Dedifferentiated amniotic fluid mesenchymal stem cell (primary cell): Measurements from ENCODE around the gene TECPR1.

Source experiments
- DNase-seq: peaks from one replicate; pipeline ENCODE4 v3.0.0-alpha.2; 2016; ENCODE audit errors: extremely low spot score

TECPR1 gene

DNA sequence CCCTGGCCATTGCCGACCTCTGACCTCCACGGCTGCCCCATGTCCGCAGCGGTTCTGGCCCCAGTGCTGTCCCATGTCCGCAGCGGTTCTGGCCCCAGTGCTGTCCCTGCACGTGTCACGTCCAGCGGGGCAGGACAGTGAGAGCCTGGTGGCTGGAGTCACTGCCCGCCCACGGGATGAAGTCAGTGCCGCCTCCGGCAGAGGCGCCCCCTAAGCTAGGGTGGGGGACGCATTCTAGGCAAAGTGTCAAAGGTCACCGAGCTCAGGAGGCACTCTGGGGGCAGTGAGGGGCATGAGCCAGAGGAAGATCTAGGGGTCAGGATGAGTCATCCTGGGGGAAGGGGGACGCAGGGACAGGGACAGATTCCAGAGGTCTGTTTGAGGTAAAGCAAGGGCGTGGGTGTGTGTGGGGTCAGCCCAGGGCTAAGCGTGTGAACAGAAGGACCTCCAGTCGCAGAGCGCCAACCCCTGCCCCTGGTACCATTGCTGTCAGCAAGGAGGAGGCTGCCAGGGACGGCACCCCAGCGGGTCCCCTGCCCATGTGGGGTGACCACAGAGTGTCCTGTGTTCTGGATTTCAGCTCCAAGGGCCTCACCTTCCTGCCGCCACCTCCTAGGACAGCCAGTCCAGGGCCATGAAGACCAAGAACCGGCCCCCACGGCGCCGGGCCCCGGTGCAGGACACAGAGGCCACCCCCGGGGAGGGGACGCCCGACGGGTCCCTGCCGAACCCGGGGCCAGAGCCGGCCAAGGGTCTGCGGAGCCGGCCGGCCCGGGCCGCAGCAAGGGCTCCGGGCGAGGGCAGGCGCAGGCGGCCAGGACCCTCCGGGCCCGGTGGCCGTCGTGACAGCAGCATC is 40.1 kb downstream of the TECPR1 start:
- no peak for DNase-seq

DNA sequence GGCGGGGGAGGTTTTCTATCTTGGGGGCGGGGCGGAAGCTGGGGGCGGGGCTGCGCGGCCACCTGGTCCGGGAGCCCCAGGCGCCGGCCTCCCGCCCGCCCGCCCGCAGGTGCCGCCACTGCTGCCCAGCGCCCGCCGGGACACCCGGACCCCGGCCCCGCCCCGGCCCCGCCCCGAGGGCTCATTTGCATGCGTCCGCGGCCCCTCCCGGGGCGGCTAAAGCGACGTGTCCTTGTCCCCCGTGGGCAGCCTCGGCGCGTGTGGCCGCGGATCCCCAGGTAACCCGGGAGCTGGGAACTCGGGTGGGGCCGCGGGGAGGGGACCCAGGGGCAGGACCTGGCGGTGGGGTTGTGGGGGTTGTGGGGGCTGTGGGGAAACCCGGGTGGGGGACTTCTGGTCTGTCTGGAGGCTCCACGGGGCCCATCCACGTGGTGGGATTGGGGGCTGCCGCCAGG is 40.8 kb downstream of the TECPR1 start, which contains the start of gene BHLHA15:
Gene BHLHA15, plus strand, starts transcription at position 219 of the 455 bp plus-strand sequence. CDS start 871 bp downstream, outside the sequence.
- DNase-seq = no peak

DNA sequence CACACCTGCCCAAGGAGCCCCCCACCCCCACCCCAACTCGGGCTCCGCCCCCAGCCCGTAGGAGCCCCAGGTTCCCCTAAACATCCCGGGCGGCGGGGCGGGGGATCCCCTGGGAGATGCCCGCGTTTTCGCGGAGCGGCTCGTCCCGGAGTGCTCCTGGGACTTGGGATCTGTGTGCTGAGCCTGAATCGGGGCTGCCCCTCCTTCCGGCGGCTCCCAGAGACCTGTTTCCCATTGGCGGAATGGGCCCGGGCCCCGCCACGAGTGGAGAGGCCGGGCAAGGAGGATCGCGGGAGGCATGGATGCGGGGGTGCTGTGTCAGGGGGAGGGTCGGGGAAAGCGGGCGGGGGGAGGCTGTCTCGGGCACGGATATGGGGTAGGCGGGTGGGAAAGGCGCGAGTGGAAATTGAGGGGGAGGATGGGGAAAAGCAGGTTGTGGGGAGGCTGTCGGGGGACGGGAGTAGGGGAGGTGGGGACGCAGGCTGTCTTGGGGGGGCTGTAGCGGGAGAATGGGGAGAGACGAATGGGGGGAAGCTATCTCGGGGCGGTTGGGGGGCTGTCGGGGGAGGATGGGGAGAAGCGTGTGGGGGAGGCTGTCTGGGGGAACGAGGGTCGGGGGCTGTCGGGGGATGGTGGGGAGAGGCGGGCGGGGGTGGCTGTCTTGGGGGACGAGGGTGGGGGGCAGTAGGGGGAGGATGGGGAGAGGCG is 41.4 kb downstream of the TECPR1 start:
- DNase-seq = no peak

DNA sequence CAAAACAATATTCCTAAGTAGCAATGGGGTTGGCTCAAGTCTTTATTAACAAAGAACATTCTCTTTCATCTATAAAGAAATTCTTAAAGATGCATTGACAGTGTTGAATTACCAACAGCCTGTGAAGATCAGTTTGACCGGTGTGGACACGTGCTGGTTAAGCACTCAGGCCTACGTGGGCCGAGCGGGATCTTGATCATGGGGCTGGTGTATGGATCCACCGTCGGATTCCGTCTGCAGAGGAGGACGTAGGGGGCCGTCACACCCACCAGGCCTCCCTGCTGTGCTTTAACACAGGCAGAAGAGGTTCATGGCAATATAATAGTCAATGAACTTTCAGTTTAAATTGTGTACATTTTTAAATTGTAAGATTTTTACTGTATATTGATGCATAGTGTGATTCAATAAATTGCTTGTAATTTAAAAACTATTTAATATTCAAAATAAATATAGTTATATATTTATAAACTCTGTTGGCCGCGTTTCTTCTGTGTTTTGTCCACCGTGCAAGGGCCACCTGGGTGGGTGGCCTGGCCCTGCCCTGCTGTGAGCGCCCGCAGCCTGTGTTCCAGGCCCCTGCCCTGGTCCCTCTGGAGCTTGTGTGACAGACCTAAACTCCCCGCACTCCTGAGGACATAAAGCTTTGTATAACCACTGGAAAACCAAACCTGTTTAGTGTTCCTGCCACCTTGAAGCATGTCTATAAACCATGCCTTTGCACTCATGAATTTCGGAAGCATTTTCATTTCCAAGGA is 42.7 kb downstream of the TECPR1 start:
- DNase-seq = no peak

DNA sequence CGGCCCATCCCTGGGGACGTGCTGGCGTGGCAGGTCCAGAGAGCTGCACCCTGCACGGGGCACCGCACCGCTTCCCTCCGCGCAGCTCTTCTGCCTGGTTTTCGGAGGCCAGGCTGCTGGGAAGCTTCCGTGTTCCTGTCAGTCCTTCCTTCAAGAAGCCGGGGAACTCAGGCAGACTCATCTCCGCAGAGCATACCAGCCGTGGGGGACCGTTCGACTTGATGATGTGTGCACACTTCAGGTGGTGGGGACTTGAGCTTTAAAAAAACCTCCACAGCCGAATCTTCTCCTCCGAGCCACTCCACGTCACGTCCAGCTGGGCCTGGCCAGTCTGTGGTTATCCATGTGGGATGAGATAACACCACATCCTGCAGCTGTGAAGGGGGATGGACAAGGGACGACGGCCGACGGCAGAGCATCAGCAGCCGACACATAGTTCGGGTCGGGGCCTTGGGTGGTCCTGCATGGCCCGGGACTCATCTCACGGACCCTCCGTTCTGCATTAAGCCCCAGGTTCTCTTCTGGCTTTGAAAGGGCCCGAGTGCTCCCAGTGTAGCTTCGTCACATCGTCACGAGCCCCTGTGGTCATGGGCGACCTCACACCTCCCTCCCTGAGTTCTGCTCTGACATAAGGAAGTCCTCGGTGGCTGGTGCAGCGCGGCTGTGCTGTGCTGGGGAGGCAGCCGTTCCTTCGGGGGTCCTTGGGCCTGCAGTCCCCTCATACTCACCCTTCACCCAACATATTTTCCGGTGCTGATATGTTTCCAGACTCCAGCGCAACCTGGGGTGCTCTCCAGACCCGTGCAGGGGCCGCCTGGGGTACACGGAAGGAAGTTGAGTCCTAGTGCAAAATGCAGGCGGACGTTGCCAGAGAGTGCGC is 45.3 kb downstream of the TECPR1 start:
- DNase-seq = no peak

DNA sequence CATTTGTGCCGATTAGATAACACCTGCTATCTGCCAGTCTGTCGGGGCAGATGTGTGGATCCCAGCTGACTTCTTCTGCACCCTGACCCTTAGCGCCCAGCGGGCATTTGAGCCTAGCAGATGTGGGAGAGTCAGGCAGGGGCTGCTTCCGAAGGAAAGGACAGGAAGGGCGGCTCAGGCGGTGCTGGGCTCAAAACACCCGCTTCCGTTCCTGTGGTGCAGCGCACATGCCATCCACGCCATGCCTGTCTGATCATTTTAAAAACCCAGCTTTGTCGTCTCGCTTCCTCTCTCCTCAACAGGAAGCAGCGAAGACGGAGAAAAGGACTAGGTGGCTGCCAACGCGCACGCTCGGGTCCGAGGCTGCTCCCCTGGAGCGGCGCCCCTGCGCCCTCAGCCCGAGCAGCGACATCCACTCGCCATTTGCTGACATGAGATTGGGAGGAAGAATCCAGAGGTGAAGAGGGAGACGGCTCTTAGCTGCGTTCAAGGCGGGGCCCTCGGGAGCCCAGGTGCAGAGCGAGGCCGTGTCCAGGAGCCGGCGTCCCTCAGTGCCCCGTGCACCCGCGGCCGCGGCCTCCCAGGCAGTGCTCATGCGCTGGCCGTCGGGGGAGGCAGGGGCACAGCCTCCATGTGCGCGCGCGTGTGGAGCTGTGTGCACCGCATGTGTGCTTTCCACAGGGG is 46.7 kb downstream of the TECPR1 start:
- no peak for DNase-seq

DNA sequence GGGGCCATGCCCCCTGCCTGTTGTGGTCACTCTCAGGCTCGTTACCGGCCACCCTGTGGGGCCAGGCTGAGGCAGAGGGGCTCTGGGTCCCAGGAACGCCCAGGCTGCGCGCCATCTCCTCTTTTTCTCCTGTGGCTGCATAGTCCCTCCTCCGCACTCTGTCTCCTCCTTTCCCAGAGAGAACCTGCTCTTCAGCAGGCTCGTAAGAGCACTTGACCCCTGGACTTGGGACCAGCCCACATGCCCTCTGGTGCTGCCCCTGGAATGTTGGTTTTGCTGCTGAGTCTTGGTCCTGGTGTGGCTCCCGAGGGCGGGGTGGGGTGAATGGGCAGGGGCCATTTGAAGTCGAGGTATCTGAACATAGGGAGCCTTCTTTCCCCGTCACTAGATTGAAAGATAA is 47.4 kb downstream of the TECPR1 start:
- no peak for DNase-seq

DNA sequence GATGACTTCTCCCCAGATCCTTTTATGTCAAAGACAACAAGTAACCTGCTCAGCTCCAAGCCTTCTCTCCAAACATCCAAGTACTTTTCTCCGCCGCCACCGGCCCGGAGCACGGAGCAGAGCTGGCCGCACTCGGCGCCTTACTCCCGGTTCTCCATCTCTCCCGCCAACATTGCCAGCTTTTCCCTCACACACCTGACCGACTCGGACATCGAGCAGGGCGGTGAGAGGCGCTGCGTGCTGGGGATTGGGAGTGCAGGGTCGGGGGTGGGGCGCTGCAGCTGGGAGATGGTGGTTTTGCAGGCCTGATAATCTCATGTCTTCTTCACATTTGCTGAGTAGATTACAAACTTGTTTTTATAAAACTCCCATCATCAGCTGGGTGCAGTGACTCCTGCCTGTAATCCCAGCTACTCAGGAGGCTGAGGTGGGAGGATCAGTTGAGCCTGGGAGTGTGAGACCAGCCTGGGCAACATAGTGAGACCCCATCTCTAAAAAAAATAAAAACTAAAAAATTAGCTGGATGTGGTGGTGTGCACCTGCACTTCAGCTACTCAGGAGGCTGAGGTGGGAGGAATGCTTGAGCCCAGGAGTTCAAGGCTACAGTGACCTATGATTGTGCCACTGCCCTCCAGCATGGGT is 47.9 kb downstream of the TECPR1 start:
- DNase-seq = no peak

DNA sequence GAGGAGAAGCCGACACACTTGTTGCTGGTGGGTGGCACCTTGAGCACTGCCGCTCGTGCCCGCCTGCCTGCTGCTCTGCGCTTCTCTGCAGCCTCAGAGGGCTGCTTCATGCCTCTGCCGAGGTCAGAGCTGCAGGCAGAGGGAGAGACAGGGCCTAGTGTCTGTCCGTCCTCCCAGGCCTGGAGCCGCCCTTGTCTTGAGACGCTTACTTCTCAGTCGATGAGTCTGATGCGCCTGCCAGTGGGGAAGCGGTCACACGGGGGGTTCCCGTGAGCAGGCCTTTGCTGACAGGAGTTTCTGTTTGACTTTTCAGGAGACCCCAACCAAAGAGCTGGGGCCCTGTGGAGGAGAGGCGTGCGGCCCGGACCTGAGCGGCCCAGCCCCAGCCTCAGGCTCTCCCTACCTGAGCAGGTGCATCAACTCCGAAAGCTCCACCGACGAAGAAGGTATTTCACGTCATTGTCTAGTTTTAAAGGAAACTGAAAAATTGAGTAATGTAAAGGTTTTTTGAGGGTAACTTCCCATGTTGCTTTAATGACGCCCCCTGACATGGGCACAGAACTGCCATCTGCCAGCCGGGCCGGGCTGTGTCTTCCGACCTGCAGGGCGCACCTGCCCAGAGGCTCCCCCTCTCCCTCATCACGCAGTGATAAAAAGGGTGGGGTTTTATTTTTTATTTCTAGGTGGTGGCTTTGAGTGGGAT is 48.6 kb downstream of the TECPR1 start:
- DNase-seq = no peak

DNA sequence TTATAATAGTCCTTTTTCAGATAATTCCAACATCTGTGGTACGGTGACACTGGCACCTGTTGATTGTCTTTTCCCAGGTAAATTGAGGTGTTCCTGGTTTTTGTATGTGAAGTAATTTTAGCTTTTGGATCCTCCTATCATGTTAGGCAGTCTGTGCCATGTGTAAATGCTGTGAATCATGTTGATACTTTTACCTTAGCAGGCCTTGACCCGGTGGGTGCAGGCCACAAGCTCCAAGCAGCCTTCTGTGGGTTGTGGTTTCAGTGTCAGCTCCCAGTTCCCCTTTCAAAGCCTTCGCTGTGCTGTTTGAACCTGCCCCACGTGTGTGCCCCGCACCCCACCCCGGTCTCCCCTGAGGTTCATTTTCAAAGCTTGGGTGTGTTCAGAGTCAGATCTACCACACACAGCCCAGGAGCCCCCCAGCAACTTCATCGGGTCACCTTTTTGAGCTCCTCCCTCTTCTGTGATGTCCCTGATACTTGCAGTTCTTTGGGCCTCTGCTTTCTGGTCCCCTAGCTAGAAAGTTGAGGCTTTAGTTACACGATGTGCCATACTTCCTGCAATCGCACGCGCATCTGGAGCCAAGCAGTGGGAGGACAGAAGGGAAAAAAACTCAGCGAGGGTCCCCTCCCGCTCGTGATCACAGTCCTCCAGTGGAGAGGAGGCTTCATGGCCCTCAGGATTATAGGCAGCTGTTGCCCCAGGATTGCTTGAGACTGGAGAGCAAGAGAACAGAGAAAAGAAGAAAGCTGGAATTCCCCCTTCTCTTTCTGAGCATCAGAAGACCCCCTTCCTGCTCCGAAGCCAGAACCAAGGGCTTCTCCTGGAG is 49.5 kb downstream of the TECPR1 start:
- DNase-seq = no peak

DNA sequence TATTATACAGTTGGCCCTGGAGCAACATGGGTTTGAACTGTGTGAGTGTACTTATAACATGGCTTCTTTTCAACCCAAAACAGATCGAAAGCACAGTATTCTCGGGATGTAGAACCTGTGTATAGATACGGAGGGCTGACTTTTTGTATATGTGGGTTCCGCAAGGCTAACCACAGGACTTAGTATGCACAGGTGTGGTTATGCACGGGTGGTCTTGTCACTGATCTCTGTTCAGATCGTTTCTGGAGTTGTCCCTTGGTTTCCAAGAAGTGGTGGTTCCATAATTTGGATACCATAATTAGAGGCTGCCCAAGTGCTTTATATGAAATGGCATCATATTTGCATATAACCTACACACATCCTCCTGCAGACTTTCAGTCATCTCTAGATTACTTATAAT is 51.7 kb downstream of the TECPR1 start:
- DNase-seq = no peak

DNA sequence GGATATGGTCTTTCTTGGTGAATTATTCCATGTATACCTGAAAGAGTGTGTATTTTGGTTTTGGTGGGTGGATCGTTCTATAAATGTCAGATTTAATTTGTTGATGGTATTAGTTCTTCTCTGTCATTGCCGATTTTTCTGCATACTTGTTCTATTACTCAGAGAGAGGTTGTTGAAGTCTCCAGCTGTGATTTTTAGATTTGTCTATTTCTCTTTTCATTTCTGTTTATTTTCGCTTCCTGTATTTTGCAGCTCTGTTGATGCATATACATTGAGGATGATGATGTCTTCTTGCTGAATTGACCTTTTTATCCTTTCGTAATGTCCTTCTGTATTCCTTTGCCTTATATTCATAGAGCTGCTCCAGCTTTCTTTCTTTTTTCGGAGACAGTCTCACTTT is 52.9 kb downstream of the TECPR1 start:
- DNase-seq = no peak

DNA sequence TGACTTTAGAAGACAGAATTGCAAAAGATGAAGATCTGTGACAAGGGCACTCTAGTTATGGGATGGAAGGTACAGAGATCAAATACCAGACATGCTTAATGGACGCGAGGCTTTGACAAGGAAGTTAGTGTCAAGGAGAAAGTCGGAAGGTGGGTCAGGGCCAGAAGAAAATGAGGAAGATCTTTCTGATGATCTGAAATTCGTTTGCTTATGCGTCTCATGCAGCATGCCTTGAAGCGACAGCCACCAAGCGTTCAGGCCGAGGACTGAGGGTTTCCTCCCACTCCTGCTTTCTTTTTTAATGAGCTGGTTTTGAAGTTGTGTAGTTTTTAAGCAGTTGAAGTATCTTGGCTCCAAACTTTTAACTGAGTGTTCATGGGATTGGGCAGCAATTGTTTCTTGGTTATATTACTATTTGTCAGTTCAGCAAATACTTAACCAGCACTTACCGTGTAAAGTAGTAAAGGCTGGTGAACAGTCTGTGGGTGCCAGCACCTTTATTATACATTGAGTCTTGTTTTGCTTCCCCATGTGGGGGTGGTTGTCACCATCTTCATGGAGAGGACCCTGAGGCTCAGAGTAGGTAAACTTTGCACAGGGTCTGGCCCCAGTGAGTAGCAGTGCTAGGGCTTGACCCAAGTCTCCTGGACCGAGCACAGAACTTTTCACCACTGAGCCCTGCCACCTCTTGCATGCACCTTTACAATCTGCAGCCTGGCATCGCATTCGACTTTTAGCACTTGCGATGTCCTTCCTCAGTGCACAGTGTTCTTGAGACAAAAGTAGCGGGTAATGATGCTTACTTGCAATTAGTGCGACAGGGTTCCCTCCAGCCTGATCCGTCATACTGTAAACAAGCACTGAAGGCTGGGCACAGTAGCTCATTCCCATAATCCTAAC is 55.1 kb downstream of the TECPR1 start:
- no peak for DNase-seq

DNA sequence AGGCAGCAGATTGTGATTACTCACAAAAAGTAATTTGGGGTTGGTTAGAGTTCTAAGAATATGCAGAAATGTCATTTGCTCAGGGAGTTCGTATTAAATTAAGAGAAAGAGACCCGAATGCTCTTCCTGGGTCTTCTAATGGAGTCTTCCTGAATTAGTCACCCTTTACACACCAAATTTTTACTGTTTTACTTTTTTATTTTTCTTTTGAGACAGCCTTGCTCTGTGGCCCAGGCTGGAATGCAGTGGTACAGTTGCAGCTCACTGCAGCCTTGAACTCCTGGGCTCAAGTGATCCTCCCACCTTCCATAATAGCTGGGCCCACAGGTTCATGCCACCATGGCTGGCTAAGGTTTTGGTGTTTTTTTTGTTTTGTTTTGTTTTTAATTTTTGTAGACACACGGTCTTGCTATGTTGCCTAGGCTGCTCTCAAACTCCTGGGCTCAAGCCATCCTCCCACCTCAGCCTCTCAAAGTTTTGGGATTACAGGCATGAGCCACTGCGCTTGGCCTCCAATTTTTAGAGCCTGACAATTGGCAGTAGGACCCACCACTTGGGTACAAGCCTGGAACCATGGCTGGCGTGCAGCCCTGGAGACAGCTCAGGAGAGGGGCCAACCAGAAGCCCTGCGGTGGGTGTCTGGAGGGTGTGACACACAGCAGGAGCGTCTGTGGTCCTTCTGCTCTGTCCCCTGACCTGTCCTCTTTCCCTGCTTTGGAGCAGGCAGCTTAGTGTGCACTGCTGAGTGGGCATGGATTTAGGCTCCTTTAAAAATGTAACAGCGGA is 57.2 kb downstream of the TECPR1 start:
- DNase-seq = no peak

DNA sequence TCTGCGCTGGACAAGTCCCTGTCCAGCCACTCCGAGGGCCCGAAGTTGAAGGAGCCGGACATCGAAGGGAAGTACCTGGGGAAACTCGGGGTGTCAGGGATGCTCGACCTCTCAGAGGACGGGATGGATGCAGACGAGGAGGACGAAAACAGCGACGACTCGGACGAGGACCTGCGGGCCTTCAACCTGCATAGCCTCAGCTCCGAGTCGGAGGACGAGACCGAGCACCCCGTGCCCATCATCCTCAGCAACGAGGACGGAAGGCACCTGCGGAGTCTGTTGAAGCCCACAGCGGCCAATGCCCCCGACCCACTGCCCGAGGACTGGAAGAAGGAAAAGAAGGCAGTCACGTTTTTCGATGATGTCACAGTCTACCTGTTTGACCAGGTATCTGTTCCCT is 57.8 kb downstream of the TECPR1 start:
- no peak for DNase-seq

DNA sequence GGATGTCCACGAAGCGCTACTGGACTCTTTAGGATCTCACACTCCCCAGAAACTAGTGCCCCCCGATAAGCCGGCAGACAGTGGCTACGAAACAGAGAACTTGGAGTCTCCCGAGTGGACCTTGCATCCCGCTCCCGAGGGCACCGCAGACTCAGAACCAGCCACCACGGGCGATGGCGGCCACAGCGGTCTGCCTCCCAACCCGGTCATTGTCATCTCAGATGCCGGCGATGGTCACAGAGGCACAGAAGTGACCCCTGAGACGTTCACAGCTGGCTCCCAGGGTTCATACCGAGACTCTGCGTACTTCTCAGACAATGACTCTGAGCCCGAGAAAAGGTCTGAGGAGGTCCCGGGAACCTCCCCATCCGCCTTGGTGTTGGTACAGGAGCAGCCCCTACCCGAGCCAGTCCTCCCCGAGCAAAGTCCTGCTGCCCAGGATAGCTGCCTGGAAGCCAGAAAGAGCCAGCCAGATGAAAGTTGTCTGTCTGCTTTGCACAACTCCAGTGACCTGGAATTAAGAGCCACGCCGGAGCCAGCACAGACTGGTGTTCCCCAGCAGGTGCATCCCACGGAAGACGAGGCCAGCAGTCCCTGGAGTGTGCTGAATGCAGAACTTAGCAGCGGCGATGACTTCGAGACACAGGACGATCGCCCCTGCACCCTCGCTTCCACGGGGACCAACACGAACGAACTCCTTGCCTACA is 58.4 kb downstream of the TECPR1 start:
- DNase-seq = no peak
